ENCODE results near the gene NOS3. TPM values are rescaled to one million over a fixed set of nuclear protein-coding genes. Genes with fewer than 3 reads are reported as not detected.

Gene NOS3
- total RNA-seq, 4 donors from 2014 or later: 6.6 to 50.1 (median 15.8) TPM

GRCh38 chr7:150943453-150943814 lies 47.4 kb upstream of the NOS3 start:
- Histone ChIP-seq H3K36me3 (no peaks in the 10 kb centered on the region), H3K27me3 (no peaks in the 10 kb centered on the region), H3K27ac (no peak overlapping the region), H3K4me3 (no peak overlapping the region), H3K9me3 (no peaks in the 10 kb centered on the region), H3K4me1 (no peaks in the 10 kb centered on the region)
- no peak for TF ChIP-seq POLR2A (IDR thresholded peaks at IDR 0.05)
- intact Hi-C loops (cut with DNase I; ENCODE audit: low total_unique reads): no loop called here
- DNase-seq: no peak

DNA sequence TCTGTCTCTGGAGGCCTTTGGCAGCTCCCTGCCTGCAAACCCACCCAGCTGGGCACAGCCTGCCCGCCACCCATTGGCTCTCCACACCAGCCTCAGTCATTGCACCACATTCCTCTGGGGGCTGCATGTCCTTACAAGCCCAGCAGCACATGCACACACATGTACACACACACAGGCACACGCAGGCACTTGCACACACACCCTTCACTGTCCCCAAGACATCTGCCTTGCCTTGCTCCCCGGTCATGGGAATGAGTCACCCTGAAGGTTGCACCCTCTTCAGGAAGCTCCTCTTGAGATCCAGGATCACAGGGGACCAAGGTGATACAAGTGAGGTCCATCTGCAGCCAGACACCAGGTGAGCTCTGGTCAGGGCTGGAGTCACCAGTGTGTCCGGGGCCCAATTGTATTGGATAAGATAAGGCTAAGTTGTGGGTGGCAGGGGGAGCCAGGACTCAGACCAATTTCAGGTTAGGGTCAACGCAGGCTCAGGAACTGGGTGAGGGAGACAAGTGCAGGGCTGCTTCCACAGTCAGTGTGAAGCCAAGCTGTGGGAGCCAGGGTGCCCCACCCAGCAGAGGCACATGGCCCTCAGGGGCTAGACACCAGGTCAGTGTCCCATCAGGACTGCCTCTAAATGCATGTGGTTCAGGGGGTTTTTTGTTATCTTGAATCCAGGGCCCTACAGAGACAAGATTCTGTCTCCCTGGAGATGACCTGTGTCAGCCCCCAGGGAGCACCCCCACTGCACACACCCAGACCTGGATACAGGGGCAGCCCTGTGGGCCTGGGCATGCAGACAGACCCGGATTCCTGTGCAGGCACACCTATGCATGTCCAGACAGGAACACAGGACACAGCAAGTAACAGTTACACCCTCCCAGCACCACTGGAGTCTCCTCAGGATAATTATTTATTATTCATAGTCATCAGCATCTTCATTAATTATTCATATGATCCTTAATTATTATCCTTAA lies 46.5 kb upstream of the NOS3 start:
- Histone ChIP-seq H3K9me3 (no peaks in the 10 kb centered on the region), H3K4me1 (no peaks in the 10 kb centered on the region), H3K36me3 (no peaks in the 10 kb centered on the region), H3K27ac (no peak overlapping the region), H3K4me3 (no peak overlapping the region), H3K27me3 (no peaks in the 10 kb centered on the region)
- TF ChIP-seq POLR2A (IDR thresholded peaks at IDR 0.05): no peak
- DNase-seq: no peak
- intact Hi-C loops (cut with DNase I; ENCODE audit: low total_unique reads): no loop called here

GRCh38 chr7:150945171-150945852 lies 45.5 kb upstream of the NOS3 start:
- no peak overlapping the region for H3K4me3 ChIP-seq
- intact Hi-C loops (cut with DNase I; ENCODE audit: low total_unique reads): no loop called here
- H3K4me1 ChIP-seq: no peaks in the 10 kb centered on the region
- H3K27ac ChIP-seq: no peak overlapping the region
- no peaks in the 10 kb centered on the region for H3K9me3 ChIP-seq
- no peak for DNase-seq
- H3K36me3 ChIP-seq: no peaks in the 10 kb centered on the region
- TF ChIP-seq, protein P1, sequence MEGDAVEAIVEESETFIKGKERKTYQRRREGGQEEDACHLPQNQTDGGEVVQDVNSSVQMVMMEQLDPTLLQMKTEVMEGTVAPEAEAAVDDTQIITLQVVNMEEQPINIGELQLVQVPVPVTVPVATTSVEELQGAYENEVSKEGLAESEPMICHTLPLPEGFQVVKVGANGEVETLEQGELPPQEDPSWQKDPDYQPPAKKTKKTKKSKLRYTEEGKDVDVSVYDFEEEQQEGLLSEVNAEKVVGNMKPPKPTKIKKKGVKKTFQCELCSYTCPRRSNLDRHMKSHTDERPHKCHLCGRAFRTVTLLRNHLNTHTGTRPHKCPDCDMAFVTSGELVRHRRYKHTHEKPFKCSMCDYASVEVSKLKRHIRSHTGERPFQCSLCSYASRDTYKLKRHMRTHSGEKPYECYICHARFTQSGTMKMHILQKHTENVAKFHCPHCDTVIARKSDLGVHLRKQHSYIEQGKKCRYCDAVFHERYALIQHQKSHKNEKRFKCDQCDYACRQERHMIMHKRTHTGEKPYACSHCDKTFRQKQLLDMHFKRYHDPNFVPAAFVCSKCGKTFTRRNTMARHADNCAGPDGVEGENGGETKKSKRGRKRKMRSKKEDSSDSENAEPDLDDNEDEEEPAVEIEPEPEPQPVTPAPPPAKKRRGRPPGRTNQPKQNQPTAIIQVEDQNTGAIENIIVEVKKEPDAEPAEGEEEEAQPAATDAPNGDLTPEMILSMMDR (IDR thresholded peaks at IDR 0.05): no peak
- no peak for TF ChIP-seq POLR2A (IDR thresholded peaks at IDR 0.05)
- H3K27me3 ChIP-seq: no peaks in the 10 kb centered on the region

- H3K36me3 ChIP-seq: no peaks in the 10 kb centered on the region
- no peaks in the 10 kb centered on the region for H3K27me3 ChIP-seq
- no peaks in the 10 kb centered on the region for H3K9me3 ChIP-seq
- DNase-seq: peak in 1 of 2 donors; percentile 51
- no peak overlapping the region for H3K4me3 ChIP-seq
- TF ChIP-seq, protein P1 (IDR thresholded peaks at IDR 0.05): no peak
- TF ChIP-seq POLR2A (IDR thresholded peaks at IDR 0.05): no peak
- H3K27ac ChIP-seq: no peak overlapping the region
- intact Hi-C loops (cut with DNase I; ENCODE audit: low total_unique reads): no loop called here
- no peaks in the 10 kb centered on the region for H3K4me1 ChIP-seq
These were observed 44.9 kb upstream of the NOS3 start for GRCh38 chr7:150945853-150946420.

DNA sequence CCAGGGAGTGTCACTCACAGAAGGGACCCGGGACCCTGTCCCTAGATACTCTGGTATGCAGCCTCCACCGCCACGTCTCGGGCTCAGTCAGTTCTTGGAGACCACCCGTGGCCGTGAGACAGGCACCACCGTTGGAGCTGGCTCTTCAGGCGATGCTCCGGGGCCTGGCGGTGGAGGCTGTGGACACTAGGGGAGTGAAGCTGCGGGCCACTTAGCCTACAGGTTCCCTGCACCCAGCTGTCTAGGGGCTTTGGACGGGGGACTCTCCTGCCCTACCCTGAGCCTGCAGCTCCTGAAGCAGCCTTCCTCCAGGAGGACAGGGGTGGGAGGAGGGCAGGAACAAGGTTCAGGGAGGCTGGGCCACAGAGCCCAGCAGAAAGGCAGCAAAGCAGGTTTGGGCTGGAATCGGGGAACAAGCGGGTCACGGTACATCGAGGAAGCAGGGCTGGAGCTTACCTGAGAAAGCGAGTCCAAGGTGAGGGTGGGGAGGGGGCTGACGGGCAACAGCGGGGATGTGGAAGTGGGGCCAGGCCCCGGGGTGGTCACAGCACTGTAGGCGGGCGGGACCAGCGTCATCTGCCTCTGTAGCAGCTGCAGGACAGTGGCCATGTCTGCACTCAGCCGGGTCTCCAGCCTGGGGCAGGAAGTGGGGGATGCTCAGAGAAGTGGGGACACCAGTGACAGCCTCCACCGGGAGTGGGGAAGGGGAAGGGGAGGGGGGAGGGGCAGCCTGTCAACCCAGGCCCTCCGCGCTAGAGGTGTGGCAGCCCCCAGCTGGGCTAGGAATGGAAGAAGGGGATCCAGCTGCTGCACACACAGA lies 44.2 kb upstream of the NOS3 start:
- Histone ChIP-seq H3K27ac (no peak overlapping the region), H3K9me3 (no peaks in the 10 kb centered on the region), H3K27me3 (no peaks in the 10 kb centered on the region), H3K4me3 (no peak overlapping the region), H3K4me1 (no peaks in the 10 kb centered on the region), H3K36me3 (no peaks in the 10 kb centered on the region)
- intact Hi-C loops (cut with DNase I; ENCODE audit: low total_unique reads): no loop called here
- DNase-seq: no peak
- TF ChIP-seq POLR2A (IDR thresholded peaks at IDR 0.05): no peak
- TF ChIP-seq, protein P1 (IDR thresholded peaks at IDR 0.05): no peak

Measured in uterus (tissue), 4 donors.